ENCODE results near the gene LEF1. TPM values are rescaled to one million over a fixed set of nuclear protein-coding genes. Genes with fewer than 3 reads are reported as not detected.

LEF1 gene
- total RNA-seq, 1 donor from 2014 or later, result 12.5 TPM

- Histone ChIP-seq H3K27me3 (no peaks in the 10 kb centered on the region), H3K36me3 (no peaks in the 10 kb centered on the region), H3K9me3 (no peaks in the 10 kb centered on the region), H3K27ac (no peak overlapping the region), H3K4me1 (no peaks in the 10 kb centered on the region), H3K4me3 (no peak overlapping the region)
- DNase-seq (ENCODE audit: extremely low spot score in 2 of 2), result no peak
- intact Hi-C loops (cut with DNase I), result no loop called here
- TF ChIP-seq POLR2A (IDR thresholded peaks at IDR 0.05) (no peak), CTCF (IDR thresholded peaks at IDR 0.05) (no peak)
Observed at GRCh38 chr4:108210989-108211835, 42.5 kb upstream of the LEF1 start.

- H3K27me3 ChIP-seq, result no peaks in the 10 kb centered on the region
- H3K4me1 ChIP-seq, result no peaks in the 10 kb centered on the region
- no peak overlapping the region for H3K4me3 ChIP-seq
- DNase-seq (ENCODE audit: extremely low spot score in 2 of 2), result no peak
- H3K9me3 ChIP-seq, result no peaks in the 10 kb centered on the region
- no peak for TF ChIP-seq CTCF (IDR thresholded peaks at IDR 0.05)
- no peak for TF ChIP-seq POLR2AphosphoS5 (IDR thresholded peaks at IDR 0.05; ENCODE audit: insufficient read depth in 1 of 2, low read depth in 1 of 2)
- no peak for TF ChIP-seq POLR2A (IDR thresholded peaks at IDR 0.05)
- H3K36me3 ChIP-seq, result no peaks in the 10 kb centered on the region
- no peak overlapping the region for H3K27ac ChIP-seq
- intact Hi-C loops (cut with DNase I), result no loop called here
Observed at GRCh38 chr4:108209489-108209888, 40.8 kb upstream of the LEF1 start.

GRCh38 chr4:108205859-108206258, 37.1 kb upstream of the LEF1 start:
- H3K9me3 ChIP-seq, result no peaks in the 10 kb centered on the region
- no peaks in the 10 kb centered on the region for H3K36me3 ChIP-seq
- intact Hi-C loops (cut with DNase I), result no loop called here
- H3K4me3 ChIP-seq, result no peak overlapping the region
- no peak for DNase-seq (ENCODE audit: extremely low spot score in 2 of 2)
- TF ChIP-seq CTCF (IDR thresholded peaks at IDR 0.05), result no peak
- TF ChIP-seq POLR2A (IDR thresholded peaks at IDR 0.05), result no peak
- TF ChIP-seq POLR2AphosphoS5 (IDR thresholded peaks at IDR 0.05; ENCODE audit: insufficient read depth in 1 of 2, low read depth in 1 of 2), result no peak
- no peak overlapping the region for H3K27ac ChIP-seq
- H3K4me1 ChIP-seq, result no peaks in the 10 kb centered on the region
- H3K27me3 ChIP-seq, result no peaks in the 10 kb centered on the region

GRCh38 chr4:108204518-108204917, 35.8 kb upstream of the LEF1 start:
- Histone ChIP-seq H3K27me3 (no peaks in the 10 kb centered on the region), H3K4me3 (no peak overlapping the region), H3K36me3 (no peaks in the 10 kb centered on the region), H3K4me1 (no peaks in the 10 kb centered on the region), H3K27ac (no peak overlapping the region), H3K9me3 (no peaks in the 10 kb centered on the region)
- intact Hi-C loops (cut with DNase I), result no loop called here
- TF ChIP-seq POLR2AphosphoS5 (IDR thresholded peaks at IDR 0.05; ENCODE audit: insufficient read depth in 1 of 2, low read depth in 1 of 2) (no peak), POLR2A (IDR thresholded peaks at IDR 0.05) (no peak), CTCF (IDR thresholded peaks at IDR 0.05) (no peak)
- no peak for DNase-seq (ENCODE audit: extremely low spot score in 2 of 2)

- Histone ChIP-seq H3K4me1 (no peaks in the 10 kb centered on the region), H3K27me3 (no peaks in the 10 kb centered on the region), H3K4me3 (no peak overlapping the region), H3K9me3 (no peaks in the 10 kb centered on the region), H3K36me3 (no peaks in the 10 kb centered on the region), H3K27ac (no peak overlapping the region)
- intact Hi-C loops (cut with DNase I), result no loop called here
- no peak for DNase-seq (ENCODE audit: extremely low spot score in 2 of 2)
- TF ChIP-seq POLR2AphosphoS5 (IDR thresholded peaks at IDR 0.05; ENCODE audit: insufficient read depth in 1 of 2, low read depth in 1 of 2) (no peak), POLR2A (IDR thresholded peaks at IDR 0.05) (no peak), CTCF (IDR thresholded peaks at IDR 0.05) (no peak)
Observed at GRCh38 chr4:108203377-108203776, 34.6 kb upstream of the LEF1 start.
